ENCODE data around the gene AKAP6.
"Not testable (repeated sequence)": the region's sequence is repeated elsewhere in the genome, so short reads cannot be mapped to it uniquely, and the experiment has no call there.

Gene AKAP6

GRCh38 chr14:32785585-32785984 lies 456.5 kb downstream of the AKAP6 start:
- H3K36me3 ChIP-seq (ENCODE audit: control insufficient read depth, insufficient read depth, low read length): no peaks in the 10 kb centered on the region
- H3K4me1 ChIP-seq (ENCODE audit: control insufficient read depth, insufficient read depth, low read length): no peaks in the 10 kb centered on the region
- no peak overlapping the region for H3K4me3 ChIP-seq (ENCODE audit: low read length)
- H3K27ac ChIP-seq (ENCODE audit: low read length): no peak overlapping the region
- H3K9me3 ChIP-seq (ENCODE audit: control insufficient read depth, insufficient read depth, low read length): no peaks in the 10 kb centered on the region
- WGBS (ENCODE audit: insufficient coverage, insufficient read length): no CpG with 5 or more reads among the region's 4 CpGs
- DNase-seq (ENCODE audit: low read depth, low spot score): no peak
- H3K27me3 ChIP-seq (ENCODE audit: control insufficient read depth, insufficient read depth, low read length): no peaks in the 10 kb centered on the region

DNA sequence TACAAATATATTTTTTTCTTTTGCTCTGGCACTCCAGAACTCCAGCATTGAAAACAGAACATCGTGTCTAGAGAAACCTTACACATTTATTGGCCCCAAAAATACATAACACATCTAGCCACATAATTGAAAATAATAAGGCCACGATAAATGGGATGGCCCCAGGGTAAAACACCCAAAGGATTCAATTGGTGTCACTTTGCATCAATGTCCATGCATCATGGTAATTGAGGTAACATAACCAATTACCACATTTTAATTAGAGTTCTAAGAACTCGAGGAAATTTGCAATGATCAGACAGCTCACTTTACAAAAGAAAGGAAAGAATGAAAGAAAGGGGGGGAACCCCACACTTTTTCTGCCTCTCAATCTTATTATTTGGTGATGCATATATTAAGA lies 457.8 kb downstream of the AKAP6 start:
- no peaks in the 10 kb centered on the region for H3K27me3 ChIP-seq (ENCODE audit: control insufficient read depth, insufficient read depth, low read length)
- no CpG with 5 or more reads among the region's 3 CpGs for WGBS (ENCODE audit: insufficient coverage, insufficient read length)
- H3K9me3 ChIP-seq (ENCODE audit: control insufficient read depth, insufficient read depth, low read length): no peaks in the 10 kb centered on the region

GRCh38 chr14:32793033-32793432 lies 463.9 kb downstream of the AKAP6 start:
- not testable (repeated sequence) for H3K36me3 ChIP-seq (ENCODE audit: control insufficient read depth, insufficient read depth, low read length); H3K9me3 ChIP-seq (ENCODE audit: control insufficient read depth, insufficient read depth, low read length); H3K4me1 ChIP-seq (ENCODE audit: control insufficient read depth, insufficient read depth, low read length); H3K27ac ChIP-seq (ENCODE audit: low read length); DNase-seq (ENCODE audit: low read depth, low spot score); H3K4me3 ChIP-seq (ENCODE audit: low read length); H3K27me3 ChIP-seq (ENCODE audit: control insufficient read depth, insufficient read depth, low read length)

More for the DNA sequence above, 457.8 kb downstream of the AKAP6 start:
- Histone ChIP-seq H3K4me3 (ENCODE audit: low read length) (no peak overlapping the region), H3K36me3 (ENCODE audit: control insufficient read depth, insufficient read depth, low read length) (no peaks in the 10 kb centered on the region), H3K4me1 (ENCODE audit: control insufficient read depth, insufficient read depth, low read length) (no peaks in the 10 kb centered on the region), H3K27ac (ENCODE audit: low read length) (no peak overlapping the region)
- DNase-seq (ENCODE audit: low read depth, low spot score): no peak

- H3K4me3 ChIP-seq (ENCODE audit: low read length): no peak overlapping the region
- WGBS (ENCODE audit: insufficient coverage, insufficient read length): no CpG with 5 or more reads among the region's 1 CpG
Observed at GRCh38 chr14:32800320-32800719, 471.2 kb downstream of the AKAP6 start.

GRCh38 chr14:32802295-32802694 lies 473.2 kb downstream of the AKAP6 start:
- Histone ChIP-seq H3K9me3 (ENCODE audit: control insufficient read depth, insufficient read depth, low read length) (no peaks in the 10 kb centered on the region), H3K27me3 (ENCODE audit: control insufficient read depth, insufficient read depth, low read length) (no peaks in the 10 kb centered on the region), H3K36me3 (ENCODE audit: control insufficient read depth, insufficient read depth, low read length) (no peaks in the 10 kb centered on the region), H3K27ac (ENCODE audit: low read length) (no peak overlapping the region), H3K4me3 (ENCODE audit: low read length) (no peak overlapping the region), H3K4me1 (ENCODE audit: control insufficient read depth, insufficient read depth, low read length) (no peaks in the 10 kb centered on the region)
- DNase-seq (ENCODE audit: low read depth, low spot score): no peak
- no CpG with 5 or more reads among the region's 1 CpG for WGBS (ENCODE audit: insufficient coverage, insufficient read length)

More at GRCh38 chr14:32800320-32800719, 471.2 kb downstream of the AKAP6 start:
- Histone ChIP-seq H3K9me3 (ENCODE audit: control insufficient read depth, insufficient read depth, low read length) (no peaks in the 10 kb centered on the region), H3K4me1 (ENCODE audit: control insufficient read depth, insufficient read depth, low read length) (no peaks in the 10 kb centered on the region), H3K36me3 (ENCODE audit: control insufficient read depth, insufficient read depth, low read length) (no peaks in the 10 kb centered on the region), H3K27me3 (ENCODE audit: control insufficient read depth, insufficient read depth, low read length) (no peaks in the 10 kb centered on the region), H3K27ac (ENCODE audit: low read length) (no peak overlapping the region)
- DNase-seq (ENCODE audit: low read depth, low spot score): no peak

DNA sequence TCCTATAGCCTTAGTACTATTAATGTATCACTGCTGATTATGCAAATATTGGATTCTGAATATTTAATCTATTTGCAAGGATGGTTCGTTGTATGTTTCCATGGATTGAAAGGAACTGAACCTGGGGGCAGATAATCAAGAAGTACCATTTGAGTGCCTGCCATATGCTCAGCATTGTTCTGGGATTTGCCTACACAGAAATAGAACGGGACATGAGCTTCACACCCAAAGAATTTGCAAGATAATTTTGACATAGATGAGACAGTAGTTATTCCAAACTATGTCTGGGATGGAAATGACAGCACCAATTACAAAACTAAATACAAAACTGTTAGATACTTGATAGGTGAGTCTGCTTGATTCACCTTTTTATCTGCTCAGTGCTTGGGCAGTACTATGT lies 476.9 kb downstream of the AKAP6 start:
- H3K27me3 ChIP-seq (ENCODE audit: control insufficient read depth, insufficient read depth, low read length): no peaks in the 10 kb centered on the region
- H3K4me3 ChIP-seq (ENCODE audit: low read length): no peak overlapping the region
- no peaks in the 10 kb centered on the region for H3K36me3 ChIP-seq (ENCODE audit: control insufficient read depth, insufficient read depth, low read length)
- DNase-seq (ENCODE audit: low read depth, low spot score): no peak
- no peaks in the 10 kb centered on the region for H3K4me1 ChIP-seq (ENCODE audit: control insufficient read depth, insufficient read depth, low read length)
- no peak overlapping the region for H3K27ac ChIP-seq (ENCODE audit: low read length)
- WGBS (ENCODE audit: insufficient coverage, insufficient read length): no CpG with 5 or more reads among the region's 2 CpGs
- no peaks in the 10 kb centered on the region for H3K9me3 ChIP-seq (ENCODE audit: control insufficient read depth, insufficient read depth, low read length)

GRCh38 chr14:32808644-32809043 lies 479.5 kb downstream of the AKAP6 start:
- Histone ChIP-seq H3K36me3 (ENCODE audit: control insufficient read depth, insufficient read depth, low read length) (no peaks in the 10 kb centered on the region), H3K27me3 (ENCODE audit: control insufficient read depth, insufficient read depth, low read length) (no peaks in the 10 kb centered on the region), H3K27ac (ENCODE audit: low read length) (no peak overlapping the region), H3K4me3 (ENCODE audit: low read length) (no peak overlapping the region), H3K4me1 (ENCODE audit: control insufficient read depth, insufficient read depth, low read length) (0 out of 2 replicates have a peak, but pooled peaks cover 2% of the 10 kb centered on the region), H3K9me3 (ENCODE audit: control insufficient read depth, insufficient read depth, low read length) (no peaks in the 10 kb centered on the region)
- WGBS (ENCODE audit: insufficient coverage, insufficient read length): no CpG with 5 or more reads among the region's 4 CpGs
- DNase-seq (ENCODE audit: low read depth, low spot score): no peak

- no peaks in the 10 kb centered on the region for H3K27me3 ChIP-seq (ENCODE audit: control insufficient read depth, insufficient read depth, low read length)
- H3K4me1 ChIP-seq (ENCODE audit: control insufficient read depth, insufficient read depth, low read length): 0 out of 2 replicates have a peak, but pooled peaks cover 2% of the 10 kb centered on the region
- H3K36me3 ChIP-seq (ENCODE audit: control insufficient read depth, insufficient read depth, low read length): no peaks in the 10 kb centered on the region
- no CpG with 5 or more reads among the region's 2 CpGs for WGBS (ENCODE audit: insufficient coverage, insufficient read length)
- no peak for DNase-seq (ENCODE audit: low read depth, low spot score)
- no peak overlapping the region for H3K27ac ChIP-seq (ENCODE audit: low read length)
- H3K4me3 ChIP-seq (ENCODE audit: low read length): no peak overlapping the region
- H3K9me3 ChIP-seq (ENCODE audit: control insufficient read depth, insufficient read depth, low read length): no peaks in the 10 kb centered on the region
Observed at GRCh38 chr14:32809255-32809654, 480.2 kb downstream of the AKAP6 start.

DNA sequence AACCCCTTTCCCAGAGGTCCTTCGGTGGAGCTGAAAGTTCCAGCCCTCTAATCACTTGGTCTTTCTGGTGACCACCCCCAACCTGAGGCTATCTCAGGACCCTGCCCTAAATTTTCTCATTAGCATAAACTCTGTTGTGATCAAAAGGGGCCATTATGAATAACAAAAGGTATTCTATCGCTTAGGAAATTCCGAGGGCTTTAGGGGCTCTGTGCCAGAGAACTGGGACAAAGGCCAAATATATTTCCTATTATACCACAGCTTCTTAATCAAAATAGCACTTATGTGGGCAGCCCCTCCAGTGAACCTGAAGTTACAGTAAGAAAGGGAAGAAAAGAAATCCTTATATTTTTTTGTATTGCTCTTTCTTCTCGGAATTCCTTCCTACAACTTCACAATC lies 484.3 kb downstream of the AKAP6 start:
- no peaks in the 10 kb centered on the region for H3K9me3 ChIP-seq (ENCODE audit: control insufficient read depth, insufficient read depth, low read length)
- no peaks in the 10 kb centered on the region for H3K27me3 ChIP-seq (ENCODE audit: control insufficient read depth, insufficient read depth, low read length)
- H3K4me1 ChIP-seq (ENCODE audit: control insufficient read depth, insufficient read depth, low read length): 0 out of 2 replicates have a peak, but pooled peaks cover 2% of the 10 kb centered on the region
- no CpG with 5 or more reads among the region's 4 CpGs for WGBS (ENCODE audit: insufficient coverage, insufficient read length)
- no peak overlapping the region for H3K27ac ChIP-seq (ENCODE audit: low read length)
- H3K4me3 ChIP-seq (ENCODE audit: low read length): no peak overlapping the region
- no peaks in the 10 kb centered on the region for H3K36me3 ChIP-seq (ENCODE audit: control insufficient read depth, insufficient read depth, low read length)
- DNase-seq (ENCODE audit: low read depth, low spot score): no peak

DNA sequence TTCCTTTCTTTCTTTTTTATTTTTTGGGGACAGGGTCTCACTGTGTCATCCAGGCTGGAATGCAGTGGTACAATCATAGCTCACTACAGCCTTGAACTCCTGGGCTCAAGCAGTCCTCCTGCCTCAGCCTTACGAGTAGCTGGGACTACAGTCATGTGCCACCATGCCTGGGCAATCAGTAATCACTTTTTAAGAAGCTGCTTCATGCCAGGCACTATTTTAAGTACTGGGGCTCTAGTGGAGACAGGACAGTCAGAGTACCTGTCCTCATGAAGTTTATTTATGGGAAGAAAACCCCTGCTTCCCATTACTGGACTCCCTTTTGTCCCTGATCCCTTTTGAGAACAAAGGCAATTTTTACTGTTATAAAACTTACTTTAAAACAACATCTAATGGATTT lies 485.6 kb downstream of the AKAP6 start:
- H3K4me3 ChIP-seq (ENCODE audit: low read length): no peak overlapping the region
- DNase-seq (ENCODE audit: low read depth, low spot score): no peak
- no peaks in the 10 kb centered on the region for H3K27me3 ChIP-seq (ENCODE audit: control insufficient read depth, insufficient read depth, low read length)
- WGBS (ENCODE audit: insufficient coverage, insufficient read length): no CpG with 5 or more reads among the region's 1 CpG
- H3K9me3 ChIP-seq (ENCODE audit: control insufficient read depth, insufficient read depth, low read length): no peaks in the 10 kb centered on the region
- H3K36me3 ChIP-seq (ENCODE audit: control insufficient read depth, insufficient read depth, low read length): no peaks in the 10 kb centered on the region
- H3K4me1 ChIP-seq (ENCODE audit: control insufficient read depth, insufficient read depth, low read length): 0 out of 2 replicates have a peak, but pooled peaks cover 2% of the 10 kb centered on the region
- H3K27ac ChIP-seq (ENCODE audit: low read length): no peak overlapping the region

- Histone ChIP-seq H3K4me3 (ENCODE audit: low read length) (no peak overlapping the region), H3K9me3 (ENCODE audit: control insufficient read depth, insufficient read depth, low read length) (no peaks in the 10 kb centered on the region), H3K27me3 (ENCODE audit: control insufficient read depth, insufficient read depth, low read length) (no peaks in the 10 kb centered on the region), H3K27ac (ENCODE audit: low read length) (no peak overlapping the region), H3K36me3 (ENCODE audit: control insufficient read depth, insufficient read depth, low read length) (no peaks in the 10 kb centered on the region), H3K4me1 (ENCODE audit: control insufficient read depth, insufficient read depth, low read length) (0 out of 2 replicates have a peak, but pooled peaks cover 2% of the 10 kb centered on the region)
- DNase-seq (ENCODE audit: low read depth, low spot score): no peak
Observed at GRCh38 chr14:32816588-32816987, 487.5 kb downstream of the AKAP6 start.
